ENCODE results near the gene STPG1. TPM values are rescaled to one million over a fixed set of nuclear protein-coding genes. Genes with fewer than 3 reads are reported as not detected.

The STPG1 gene
- total and polyA plus RNA-seq, 2 donors (not counting 3 experiments of a cell fraction or from before 2014, with no cell fraction given) = 6.3 to 10.2 TPM

- Histone ChIP-seq H3K9ac (replicated peaks; ENCODE audit: extremely low read depth, insufficient read depth, low read length) (no peak overlapping the region), H3K4me1 (ENCODE audit: control insufficient read depth, extremely low read depth, insufficient read depth, low read length) (no peaks in the 10 kb centered on the region), H3K9me3 (replicated peaks; ENCODE audit: control insufficient read depth, insufficient read depth, low read length) (no peaks in the 10 kb centered on the region), H3K4me2 (ENCODE audit: insufficient read depth, low read length) (no peak overlapping the region), H3K4me3 (replicated peaks in 1 of 3; ENCODE audit: insufficient read depth in 1 of 3, low read depth in 1 of 3, low read length in 3 of 3) (no peak overlapping the region), H3K36me3 (ENCODE audit: control insufficient read depth in 2 of 2, extremely low read depth in 1 of 2, insufficient read depth in 2 of 2, low read length in 2 of 2) (no peaks in the 10 kb centered on the region), H2AFZ (ENCODE audit: low read depth, low read length) (no peak overlapping the region), H4K20me1 (replicated peaks; ENCODE audit: control insufficient read depth, extremely low read depth, insufficient read depth, low read length) (no peaks in the 10 kb centered on the region), H3K79me2 (ENCODE audit: control insufficient read depth, insufficient read depth, low read length) (no peaks in the 10 kb centered on the region), H3K27me3 (ENCODE audit: control insufficient read depth in 2 of 2, insufficient read depth in 2 of 2, low read length in 2 of 2) (peaks cover 0 to 2% of the 10 kb centered on the region in 2 experiments), H3K9me1 (replicated peaks; ENCODE audit: control insufficient read depth, extremely low read depth, insufficient read depth, low read length) (no peaks in the 10 kb centered on the region), H3K27ac (ENCODE audit: insufficient read depth, low read depth, low read length) (no peak overlapping the region)
- DNase-seq (ENCODE audit: low read depth, low spot score) (no peak), FAIRE-seq (no peak)
- BruUV-seq (replicated peaks) = no TSS peak
- intact Hi-C loops (cut with micrococcal nuclease) (no loop called here), dilution Hi-C loops (cut with MboI; ENCODE audit: extremely low pct_ligation_motif_present, low sequenced_read_pairs) (no loop called here)
- TF ChIP-seq POLR2AphosphoS5 (IDR thresholded peaks at IDR 0.05; ENCODE audit: insufficient read depth, low read depth, low read length) (no peak), GATA2 (IDR thresholded peaks at IDR 0.05; ENCODE audit: insufficient read depth, insufficient read length, low read depth, low read length) (no peak), JUN (IDR thresholded peaks at IDR 0.05; ENCODE audit: borderline replicate concordance, insufficient read depth, insufficient read length, low read depth) (no peak), MYC (IDR thresholded peaks at IDR 0.05; ENCODE audit: low read depth, low read length) (no peak), POLR2A (IDR thresholded peaks at IDR 0.05; ENCODE audit: low read depth, low read length) (no peak), CTCF (IDR thresholded peaks at IDR 0.05; ENCODE audit: extremely low read depth in 1 of 2, insufficient read depth in 1 of 2, low read depth in 1 of 2, low read length in 2 of 2) (no peak), EZH2 (IDR thresholded peaks at IDR 0.05; ENCODE audit: borderline replicate concordance, low read depth, low read length, severe bottlenecking) (no peak), FOS (IDR thresholded peaks at IDR 0.05; ENCODE audit: borderline replicate concordance, insufficient read depth, low read length) (no peak), MAX (IDR thresholded peaks at IDR 0.05; ENCODE audit: insufficient read depth, insufficient read length) (no peak)
- POLR2A ChIA-PET = no interaction called here
- CTCF ChIA-PET = interaction anchor here (0.8 kb wide), 1 partner anchor 45 kb away, joined by 3 read pairs; no protein-coding TSS in a partner anchor
Measured at GRCh38 chr1:24347159-24347934, 66.2 kb downstream of the STPG1 start.

Data from endothelial cell of umbilical vein (primary cell).